Measurements from ENCODE around the gene PLEKHA4.
"Not testable (repeated sequence)": the region's sequence is repeated elsewhere in the genome, so short reads cannot be mapped to it uniquely, and the experiment has no call there.

PLEKHA4 gene

DNA sequence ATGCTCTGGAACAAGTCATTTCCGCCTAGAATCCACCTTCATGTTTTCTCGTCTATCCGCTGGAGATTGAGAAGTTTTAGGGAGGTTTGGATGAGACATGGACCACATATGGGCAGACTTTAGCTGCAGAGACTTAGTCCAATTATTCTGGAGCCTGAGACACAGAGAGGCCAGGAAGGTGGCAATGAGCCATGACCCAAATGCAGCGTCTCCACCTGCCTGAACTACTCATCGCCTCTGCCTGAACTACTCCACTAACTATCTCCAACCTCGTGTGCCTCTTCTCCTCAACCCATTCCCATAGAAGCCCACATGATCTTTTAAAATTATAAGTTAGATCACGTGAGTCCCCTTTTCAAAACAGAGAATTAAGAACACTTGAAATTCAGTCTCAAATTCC is 5.6 kb downstream of the PLEKHA4 start:
- DNase-seq (ENCODE audit: low read depth in 2 of 2): no peak

DNA sequence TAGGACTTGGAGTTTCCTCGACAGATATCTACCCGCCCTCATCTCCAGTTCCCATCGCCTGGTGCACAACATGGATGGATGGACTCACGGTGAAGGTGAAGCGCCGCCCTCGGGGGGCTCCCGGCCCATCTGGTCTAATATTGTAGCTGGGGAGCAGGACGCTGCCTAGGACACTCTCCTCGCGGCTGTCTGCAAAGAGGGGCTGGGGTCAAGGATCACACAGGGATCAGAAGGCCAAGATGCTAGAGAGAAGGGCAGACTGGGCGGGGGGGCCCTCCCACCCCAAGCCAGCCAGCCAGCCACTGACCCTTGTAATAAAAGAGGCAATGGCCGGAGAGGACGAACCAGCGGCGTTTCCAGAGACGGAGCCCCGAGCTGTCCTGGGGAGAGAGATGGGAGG is 7.1 kb downstream of the PLEKHA4 start:
- no peak for DNase-seq (ENCODE audit: low read depth in 2 of 2)

- no peak for DNase-seq (ENCODE audit: low read depth in 2 of 2)
Observed at GRCh38 chr19:48859711-48860572, 8.5 kb downstream of the PLEKHA4 start.

GRCh38 chr19:48858984-48859710 is 9.3 kb downstream of the PLEKHA4 start:
- DNase-seq (ENCODE audit: low read depth in 2 of 2): peak; percentile 58 to 72

GRCh38 chr19:48856921-48857320 is 11.5 kb downstream of the PLEKHA4 start:
- no peak for DNase-seq (ENCODE audit: low read depth in 2 of 2)

- DNase-seq (ENCODE audit: low read depth in 2 of 2): no peak
Observed at GRCh38 chr19:48854103-48854502, 14.3 kb downstream of the PLEKHA4 start.

DNA sequence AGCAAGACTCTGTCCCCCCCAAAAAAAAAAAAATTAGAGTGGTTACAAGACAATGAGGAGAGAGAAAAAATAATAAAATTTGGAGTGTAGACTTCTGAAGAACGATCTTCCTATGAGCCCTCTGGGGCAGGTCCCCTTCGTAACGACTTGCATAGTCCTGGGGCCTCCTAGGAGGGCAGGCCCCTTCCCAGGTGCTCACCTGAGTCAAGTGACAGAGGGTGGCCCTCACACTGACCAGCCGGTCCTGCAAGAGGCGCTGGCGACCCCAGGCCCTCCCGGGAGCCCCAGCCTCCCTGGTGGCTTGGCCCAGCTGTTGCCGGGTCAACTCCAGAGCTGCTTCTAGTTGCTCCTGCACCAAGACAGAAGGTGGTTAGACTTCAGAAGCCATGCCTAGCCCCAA is 14.9 kb downstream of the PLEKHA4 start:
- no peak for DNase-seq (ENCODE audit: low read depth in 2 of 2)

DNA sequence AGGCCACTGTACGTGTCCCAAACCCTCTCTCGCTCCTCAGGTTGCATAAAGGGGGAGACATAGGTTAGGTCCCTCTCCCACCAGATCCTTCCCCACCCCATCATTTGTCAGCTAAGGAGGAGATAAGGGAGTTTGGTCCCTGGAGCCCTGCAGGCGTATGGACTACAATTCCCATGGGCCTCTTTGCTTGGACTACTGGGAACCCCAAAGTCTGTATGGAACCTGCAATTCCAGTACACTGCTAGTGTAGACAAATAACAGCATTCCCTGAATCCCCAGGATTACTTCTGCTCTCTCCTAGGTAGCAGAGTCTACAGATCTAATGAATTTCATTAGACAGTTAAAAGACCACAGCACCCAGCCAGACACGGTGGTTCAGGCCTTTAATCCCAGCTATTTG is 16.1 kb downstream of the PLEKHA4 start:
- DNase-seq (ENCODE audit: low read depth in 2 of 2): no peak

DNA sequence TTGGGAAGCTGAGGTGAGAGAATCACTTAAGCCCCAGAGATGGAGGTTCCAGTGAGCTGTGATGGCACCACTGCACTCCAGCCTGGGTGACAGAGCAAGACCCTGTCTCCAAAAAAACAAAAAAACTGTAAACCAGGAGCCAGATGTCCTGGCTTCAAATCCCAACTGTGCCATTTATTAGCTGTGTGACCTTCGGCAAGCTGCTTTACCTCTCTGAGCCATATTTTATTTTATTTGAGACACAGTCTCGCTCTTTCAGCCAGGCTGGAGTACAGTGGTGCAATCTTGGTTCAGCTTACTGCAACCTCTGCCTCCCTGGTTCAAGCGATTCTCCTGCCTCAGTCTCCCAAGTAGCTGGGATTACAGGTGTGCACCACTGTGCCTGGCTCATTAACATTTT is 21.8 kb downstream of the PLEKHA4 start:
- not testable (repeated sequence) for DNase-seq (ENCODE audit: low read depth in 2 of 2)

DNA sequence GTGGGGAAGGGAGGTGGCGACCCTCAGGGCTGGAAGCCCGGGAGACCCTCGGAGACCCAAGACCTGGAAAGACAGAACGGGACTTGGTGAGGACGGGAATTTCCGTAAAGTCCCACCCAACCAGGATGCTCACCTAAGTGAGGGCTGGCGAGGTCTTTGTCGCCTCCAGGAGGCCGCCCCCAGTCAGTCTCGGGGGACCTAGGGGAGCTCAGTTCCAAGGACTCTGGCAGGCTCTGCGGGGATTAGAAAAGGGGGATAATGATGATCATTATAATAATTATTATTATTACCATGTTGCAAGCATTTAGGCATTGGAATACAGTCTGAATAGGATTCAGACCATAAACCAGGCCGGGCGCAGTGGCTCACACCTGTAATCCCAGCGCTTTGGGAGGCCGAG is 23.0 kb downstream of the PLEKHA4 start:
- DNase-seq (ENCODE audit: low read depth in 2 of 2): no peak

DNA sequence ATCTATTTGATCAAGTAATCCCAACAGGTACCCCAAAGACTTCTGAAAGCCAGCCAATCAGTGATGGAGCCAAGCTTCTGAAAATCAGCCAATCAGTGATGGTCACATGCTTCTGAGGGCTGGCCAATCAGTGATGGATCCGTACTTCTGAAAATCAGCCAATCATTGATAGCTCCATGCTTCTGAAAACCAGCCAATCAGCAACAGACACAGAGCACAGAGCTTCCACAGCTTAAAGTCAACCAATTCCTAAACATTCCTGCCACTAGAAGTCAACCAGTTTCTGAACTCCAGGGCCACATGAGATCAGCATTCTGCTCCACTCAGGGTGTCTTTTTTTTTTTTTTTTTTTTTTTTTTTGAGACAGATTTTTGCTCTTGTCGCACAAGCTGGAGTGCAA is 23.9 kb downstream of the PLEKHA4 start:
- no peak for DNase-seq (ENCODE audit: low read depth in 2 of 2)

DNA sequence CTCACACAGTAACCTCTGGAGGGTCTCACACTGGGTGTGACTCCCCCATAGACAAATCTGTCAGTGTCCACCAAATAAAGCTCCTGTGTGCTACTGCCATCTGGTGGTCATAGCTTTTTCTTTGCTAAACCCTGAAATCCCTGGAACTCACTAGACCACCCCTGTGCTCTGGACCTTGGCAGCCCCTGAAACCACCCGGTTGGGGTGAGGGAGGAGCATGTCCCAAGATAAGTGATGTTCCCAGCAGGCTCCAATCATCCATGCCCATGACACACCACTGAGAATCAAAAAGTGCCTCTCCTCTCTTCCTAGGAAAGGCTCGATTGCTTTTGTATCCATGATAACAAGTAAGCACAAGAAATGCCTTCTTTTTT is 25.6 kb downstream of the PLEKHA4 start:
- no peak for DNase-seq (ENCODE audit: low read depth in 2 of 2)

- DNase-seq (ENCODE audit: low read depth in 2 of 2): no peak
Observed at GRCh38 chr19:48841571-48841970, 26.8 kb downstream of the PLEKHA4 start.

- no peak for DNase-seq (ENCODE audit: low read depth in 2 of 2)
Observed at GRCh38 chr19:48841047-48841446, 27.4 kb downstream of the PLEKHA4 start.

- DNase-seq (ENCODE audit: low read depth in 2 of 2): no peak
Observed at GRCh38 chr19:48837687-48838086, 30.7 kb downstream of the PLEKHA4 start.

GRCh38 chr19:48837051-48837524 is 31.3 kb downstream of the PLEKHA4 start:
- peak; percentile 53 to 62 for DNase-seq (ENCODE audit: low read depth in 2 of 2)

- DNase-seq (ENCODE audit: low read depth in 2 of 2): no peak
Observed at GRCh38 chr19:48836089-48837017, 32.1 kb downstream of the PLEKHA4 start, which contains the start of gene HSD17B14. HSD17B14 (minus strand) TSS chr19:48836491; CDS start chr19:48836411, 80 bp downstream.

GRCh38 chr19:48835734-48836088 is 32.7 kb downstream of the PLEKHA4 start:
- peak; percentile 68 to 85 for DNase-seq (ENCODE audit: low read depth in 2 of 2)

- no peak for DNase-seq (ENCODE audit: low read depth in 2 of 2)
Observed at GRCh38 chr19:48833977-48834376, 34.4 kb downstream of the PLEKHA4 start.

DNA sequence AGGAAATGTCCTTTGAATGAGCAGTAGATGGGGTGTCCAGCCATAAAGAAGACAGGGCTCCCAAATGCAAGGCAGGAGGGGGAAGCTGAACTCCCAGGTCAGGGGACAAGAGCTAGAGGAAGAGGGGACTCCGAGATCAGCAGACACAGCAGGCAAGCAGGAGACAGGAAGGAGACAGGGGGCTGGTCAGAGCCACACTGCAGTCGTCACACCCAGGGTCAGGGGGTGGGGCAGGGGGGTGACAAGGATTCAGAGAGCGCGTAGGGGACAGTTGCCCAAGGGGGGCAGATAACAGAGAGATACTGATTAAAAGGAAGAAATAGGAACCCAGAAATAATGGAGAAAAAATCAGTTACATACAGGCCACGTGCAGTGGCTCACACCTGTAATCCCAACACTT is 35.4 kb downstream of the PLEKHA4 start:
- DNase-seq (ENCODE audit: low read depth in 2 of 2): no peak

GRCh38 chr19:48830965-48831364 is 37.5 kb downstream of the PLEKHA4 start:
- no peak for DNase-seq (ENCODE audit: low read depth in 2 of 2)

GRCh38 chr19:48830088-48830487 is 38.3 kb downstream of the PLEKHA4 start:
- DNase-seq (ENCODE audit: low read depth in 2 of 2): no peak

All from stimulated activated CD8-positive, alpha-beta memory T cell treated with anti-CD3 and anti-CD28 coated beads, Interleukin-15, amount 100 ng/mL, for 4 hours (primary cell).